ENCODE results near the gene KPNB1.

DNA sequence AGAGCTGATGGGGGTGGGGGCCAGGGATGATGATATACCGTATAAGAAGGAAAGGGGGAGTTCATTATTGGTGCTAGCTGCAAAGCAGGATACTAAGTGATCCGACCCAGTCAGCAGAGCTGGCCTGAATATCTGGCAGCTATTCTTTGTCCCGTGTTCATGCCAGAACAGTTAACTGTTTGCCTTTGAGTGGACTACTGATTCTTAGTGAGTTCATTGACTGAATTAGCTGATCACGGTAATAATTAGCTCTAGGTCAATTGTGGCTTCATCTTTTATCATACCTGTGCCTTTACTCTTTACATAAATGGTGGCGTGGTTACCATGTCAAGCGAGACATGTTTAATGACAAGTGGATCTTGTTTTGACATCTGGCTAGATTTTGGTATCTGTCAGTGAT, 5.3 kb downstream of the KPNB1 start:
- no peak for TF ChIP-seq POLR2A (IDR thresholded peaks at IDR 0.05; ENCODE audit: low read depth)
- TF ChIP-seq, protein P1, sequence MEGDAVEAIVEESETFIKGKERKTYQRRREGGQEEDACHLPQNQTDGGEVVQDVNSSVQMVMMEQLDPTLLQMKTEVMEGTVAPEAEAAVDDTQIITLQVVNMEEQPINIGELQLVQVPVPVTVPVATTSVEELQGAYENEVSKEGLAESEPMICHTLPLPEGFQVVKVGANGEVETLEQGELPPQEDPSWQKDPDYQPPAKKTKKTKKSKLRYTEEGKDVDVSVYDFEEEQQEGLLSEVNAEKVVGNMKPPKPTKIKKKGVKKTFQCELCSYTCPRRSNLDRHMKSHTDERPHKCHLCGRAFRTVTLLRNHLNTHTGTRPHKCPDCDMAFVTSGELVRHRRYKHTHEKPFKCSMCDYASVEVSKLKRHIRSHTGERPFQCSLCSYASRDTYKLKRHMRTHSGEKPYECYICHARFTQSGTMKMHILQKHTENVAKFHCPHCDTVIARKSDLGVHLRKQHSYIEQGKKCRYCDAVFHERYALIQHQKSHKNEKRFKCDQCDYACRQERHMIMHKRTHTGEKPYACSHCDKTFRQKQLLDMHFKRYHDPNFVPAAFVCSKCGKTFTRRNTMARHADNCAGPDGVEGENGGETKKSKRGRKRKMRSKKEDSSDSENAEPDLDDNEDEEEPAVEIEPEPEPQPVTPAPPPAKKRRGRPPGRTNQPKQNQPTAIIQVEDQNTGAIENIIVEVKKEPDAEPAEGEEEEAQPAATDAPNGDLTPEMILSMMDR (IDR thresholded peaks at IDR 0.05), result no peak
